GM12873 (cell line): ENCODE measurements around the gene DYNC1LI2.

Experiments used
- TF ChIP-seq, protein P1 (sequence below): IDR thresholded peaks from 2 replicates; pipeline ENCODE4 v1.5.1; 2012; ENCODE audit warnings: low read depth, mild to moderate bottlenecking, moderate library complexity, low read length, control low read depth; ENCODE audit not compliant: insufficient read depth; ENCODE audit errors: missing control alignments

DYNC1LI2 gene

GRCh38 chr16:66690106-66690847, 61.1 kb downstream of the DYNC1LI2 start:
- TF ChIP-seq, protein P1, sequence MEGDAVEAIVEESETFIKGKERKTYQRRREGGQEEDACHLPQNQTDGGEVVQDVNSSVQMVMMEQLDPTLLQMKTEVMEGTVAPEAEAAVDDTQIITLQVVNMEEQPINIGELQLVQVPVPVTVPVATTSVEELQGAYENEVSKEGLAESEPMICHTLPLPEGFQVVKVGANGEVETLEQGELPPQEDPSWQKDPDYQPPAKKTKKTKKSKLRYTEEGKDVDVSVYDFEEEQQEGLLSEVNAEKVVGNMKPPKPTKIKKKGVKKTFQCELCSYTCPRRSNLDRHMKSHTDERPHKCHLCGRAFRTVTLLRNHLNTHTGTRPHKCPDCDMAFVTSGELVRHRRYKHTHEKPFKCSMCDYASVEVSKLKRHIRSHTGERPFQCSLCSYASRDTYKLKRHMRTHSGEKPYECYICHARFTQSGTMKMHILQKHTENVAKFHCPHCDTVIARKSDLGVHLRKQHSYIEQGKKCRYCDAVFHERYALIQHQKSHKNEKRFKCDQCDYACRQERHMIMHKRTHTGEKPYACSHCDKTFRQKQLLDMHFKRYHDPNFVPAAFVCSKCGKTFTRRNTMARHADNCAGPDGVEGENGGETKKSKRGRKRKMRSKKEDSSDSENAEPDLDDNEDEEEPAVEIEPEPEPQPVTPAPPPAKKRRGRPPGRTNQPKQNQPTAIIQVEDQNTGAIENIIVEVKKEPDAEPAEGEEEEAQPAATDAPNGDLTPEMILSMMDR, result no peak

- TF ChIP-seq, protein P1, result no peak
These were observed 62.1 kb downstream of the DYNC1LI2 start for GRCh38 chr16:66689282-66689681.

DNA sequence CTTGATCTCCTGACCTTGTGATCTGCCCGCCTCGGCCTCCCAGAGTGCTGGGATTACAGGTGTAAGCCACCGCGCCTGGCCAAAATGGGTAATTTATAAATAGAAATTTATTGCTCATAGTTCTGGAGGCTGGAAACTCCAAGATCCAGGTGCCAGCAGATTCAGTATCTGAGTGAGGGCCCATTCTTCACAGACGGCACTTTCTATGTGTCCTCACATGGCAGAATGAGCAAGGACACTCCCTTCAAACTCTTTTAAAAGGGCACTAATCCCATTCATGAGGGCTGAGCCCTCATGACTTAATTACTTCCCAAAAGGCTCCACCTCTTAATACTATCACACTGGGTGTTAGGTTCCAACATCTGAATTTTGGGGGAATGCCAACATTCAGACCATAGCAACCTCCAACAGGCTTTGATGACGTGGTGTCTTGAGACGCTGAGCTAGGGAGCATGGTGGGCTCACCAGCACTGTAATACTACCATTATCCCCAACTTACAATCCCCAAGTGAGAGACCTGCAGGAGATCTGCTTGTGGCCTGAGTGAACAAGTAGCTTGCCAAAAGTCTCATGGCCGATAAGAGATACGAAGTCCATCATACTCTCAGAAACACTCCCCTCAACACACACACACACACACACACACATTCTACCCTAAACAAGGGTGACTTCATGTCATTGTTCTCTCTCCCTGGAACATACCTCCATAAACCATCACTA, 63.3 kb downstream of the DYNC1LI2 start:
- TF ChIP-seq, protein P1, result no peak

DNA sequence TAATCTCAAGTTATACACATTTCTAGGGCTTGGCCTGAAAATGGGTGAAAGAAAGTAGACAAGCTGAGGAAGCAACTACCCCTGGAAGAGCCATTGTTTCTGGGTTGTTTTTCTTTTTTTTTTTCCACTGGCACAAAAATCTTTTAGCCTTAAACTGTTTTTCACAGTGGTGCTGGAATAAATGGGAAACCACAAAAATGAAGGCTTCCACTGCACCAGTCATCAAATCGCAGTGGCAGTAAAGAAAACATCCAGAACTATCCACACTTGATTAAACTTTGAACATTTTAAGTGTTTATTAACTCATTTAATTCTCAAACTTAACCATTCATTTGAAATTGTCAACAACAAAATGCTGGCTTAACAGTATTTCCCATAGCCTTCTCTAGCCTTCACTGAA, 69.1 kb downstream of the DYNC1LI2 start:
- TF ChIP-seq, protein P1, result no peak

- TF ChIP-seq, protein P1, result no peak
These were observed 69.7 kb downstream of the DYNC1LI2 start for GRCh38 chr16:66681676-66682075.

DNA sequence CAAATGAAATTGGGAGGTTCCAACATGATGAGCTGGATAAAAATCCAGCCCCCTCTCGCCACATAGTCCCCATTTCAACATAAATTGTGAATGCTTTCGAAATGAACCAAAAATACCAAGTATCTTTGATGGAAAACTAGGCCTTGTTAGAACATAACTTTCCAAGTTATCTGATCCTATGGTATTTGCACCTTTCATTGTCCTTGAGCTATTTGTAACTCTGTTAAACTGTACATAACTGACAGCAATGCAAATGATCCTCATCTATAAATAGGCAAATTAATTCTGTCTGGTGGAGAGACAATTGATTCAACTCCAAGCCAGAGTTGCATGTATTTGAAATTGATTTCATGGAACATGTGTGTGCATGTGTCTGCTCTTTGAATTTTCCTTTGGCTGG, 73.1 kb downstream of the DYNC1LI2 start:
- TF ChIP-seq, protein P1, result no peak

GRCh38 chr16:66677836-66678235, 73.6 kb downstream of the DYNC1LI2 start:
- TF ChIP-seq, protein P1, result no peak
